ENCODE data around the gene FAM171A1. TPM values are rescaled to one million over a fixed set of nuclear protein-coding genes. Genes with fewer than 3 reads are reported as not detected.

FAM171A1 gene
- total and polyA plus RNA-seq, 2 of the 13 experiments (the other 11 are each of a cell fraction or from before 2014, with no cell fraction given): 21.5 to 34.7 TPM

GRCh38 chr10:15216700-15217099 lies 154.4 kb downstream of the FAM171A1 start (continued):
- TF ChIP-seq, protein P1, sequence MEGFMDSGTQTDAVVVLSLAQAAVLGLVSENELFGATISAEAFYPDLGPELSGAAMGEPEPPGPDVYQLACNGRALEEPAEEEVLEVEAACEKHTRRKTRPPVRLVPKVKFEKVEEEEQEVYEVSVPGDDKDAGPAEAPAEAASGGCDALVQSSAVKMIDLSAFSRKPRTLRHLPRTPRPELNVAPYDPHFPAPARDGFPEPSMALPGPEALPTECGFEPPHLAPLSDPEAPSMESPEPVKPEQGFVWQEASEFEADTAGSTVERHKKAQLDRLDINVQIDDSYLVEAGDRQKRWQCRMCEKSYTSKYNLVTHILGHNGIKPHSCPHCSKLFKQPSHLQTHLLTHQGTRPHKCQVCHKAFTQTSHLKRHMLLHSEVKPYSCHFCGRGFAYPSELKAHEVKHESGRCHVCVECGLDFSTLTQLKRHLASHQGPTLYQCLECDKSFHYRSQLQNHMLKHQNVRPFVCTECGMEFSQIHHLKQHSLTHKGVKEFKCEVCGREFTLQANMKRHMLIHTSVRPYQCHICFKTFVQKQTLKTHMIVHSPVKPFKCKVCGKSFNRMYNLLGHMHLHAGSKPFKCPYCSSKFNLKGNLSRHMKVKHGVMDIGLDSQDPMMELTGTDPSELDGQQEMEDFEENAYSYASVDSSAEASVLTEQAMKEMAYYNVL (CRISPR knock-in tag; IDR thresholded peaks at IDR 0.05; ENCODE audit: borderline replicate concordance): no peak

GRCh38 chr10:15214237-15214636 lies 156.9 kb downstream of the FAM171A1 start:
- in situ Hi-C loops (cut with HindIII; ENCODE audit: extremely low pct_ligation_motif_present, low pct_unique_long_range_greater_than_20kb): no loop called here

More at GRCh38 chr10:15214237-15214636, 156.9 kb downstream of the FAM171A1 start:
- intact Hi-C loops (cut with micrococcal nuclease; ENCODE audit: unreplicated experiment): no loop called here
- FAIRE-seq: no peak
- WGBS (ENCODE audit: low lambda C conversion rate): 95% methylated on average over 17 of the region's 17 CpGs
- no peak overlapping the region for H3K27ac ChIP-seq (ENCODE audit: extremely low read length, insufficient read depth, low read length)
- no peak overlapping the region for H3K4me2 ChIP-seq (ENCODE audit: low read depth, low read length)
- peaks cover 19 to 45% of the 10 kb centered on the region in 2 experiments; a peak in 4 of 5 replicates for H3K36me3 ChIP-seq (replicated peaks in 1 of 2; ENCODE audit: control insufficient read depth in 1 of 2, insufficient read depth in 2 of 2, low read length in 2 of 2)
- no TSS peak for BruUV-seq (replicated peaks)
- no peaks in the 10 kb centered on the region for H3K27me3 ChIP-seq (ENCODE audit: control insufficient read depth in 1 of 2, insufficient read depth in 2 of 2, low read length in 2 of 2)
- DNase-seq (ENCODE audit: low spot score): no peak
- H3K79me2 ChIP-seq (ENCODE audit: insufficient read depth, low read length): no peaks in the 10 kb centered on the region
- no peaks in the 10 kb centered on the region for H3K9me3 ChIP-seq (ENCODE audit: low read length)
- ATAC-seq: no peak
- no peak overlapping the region for H2AFZ ChIP-seq (ENCODE audit: low read length)
- H4K20me1 ChIP-seq (ENCODE audit: insufficient read depth, low read length): no peaks in the 10 kb centered on the region
- H3K9ac ChIP-seq (ENCODE audit: insufficient read depth, low read depth, low read length): no peak overlapping the region
- no peaks in the 10 kb centered on the region for H3K4me1 ChIP-seq (ENCODE audit: insufficient read depth, low read length)
- TF ChIP-seq SP2 (CRISPR knock-in tag; IDR thresholded peaks at IDR 0.05) (no peak), ZNF17 (CRISPR knock-in tag; IDR thresholded peaks at IDR 0.05) (no peak), NR3C1 (CRISPR knock-in tag; IDR thresholded peaks at IDR 0.05) (no peak), DZIP1 (CRISPR knock-in tag; IDR thresholded peaks at IDR 0.05) (no peak), ZBTB1 (CRISPR knock-in tag; IDR thresholded peaks at IDR 0.05; ENCODE audit: borderline replicate concordance) (no peak)
- TF ChIP-seq, protein P2, sequence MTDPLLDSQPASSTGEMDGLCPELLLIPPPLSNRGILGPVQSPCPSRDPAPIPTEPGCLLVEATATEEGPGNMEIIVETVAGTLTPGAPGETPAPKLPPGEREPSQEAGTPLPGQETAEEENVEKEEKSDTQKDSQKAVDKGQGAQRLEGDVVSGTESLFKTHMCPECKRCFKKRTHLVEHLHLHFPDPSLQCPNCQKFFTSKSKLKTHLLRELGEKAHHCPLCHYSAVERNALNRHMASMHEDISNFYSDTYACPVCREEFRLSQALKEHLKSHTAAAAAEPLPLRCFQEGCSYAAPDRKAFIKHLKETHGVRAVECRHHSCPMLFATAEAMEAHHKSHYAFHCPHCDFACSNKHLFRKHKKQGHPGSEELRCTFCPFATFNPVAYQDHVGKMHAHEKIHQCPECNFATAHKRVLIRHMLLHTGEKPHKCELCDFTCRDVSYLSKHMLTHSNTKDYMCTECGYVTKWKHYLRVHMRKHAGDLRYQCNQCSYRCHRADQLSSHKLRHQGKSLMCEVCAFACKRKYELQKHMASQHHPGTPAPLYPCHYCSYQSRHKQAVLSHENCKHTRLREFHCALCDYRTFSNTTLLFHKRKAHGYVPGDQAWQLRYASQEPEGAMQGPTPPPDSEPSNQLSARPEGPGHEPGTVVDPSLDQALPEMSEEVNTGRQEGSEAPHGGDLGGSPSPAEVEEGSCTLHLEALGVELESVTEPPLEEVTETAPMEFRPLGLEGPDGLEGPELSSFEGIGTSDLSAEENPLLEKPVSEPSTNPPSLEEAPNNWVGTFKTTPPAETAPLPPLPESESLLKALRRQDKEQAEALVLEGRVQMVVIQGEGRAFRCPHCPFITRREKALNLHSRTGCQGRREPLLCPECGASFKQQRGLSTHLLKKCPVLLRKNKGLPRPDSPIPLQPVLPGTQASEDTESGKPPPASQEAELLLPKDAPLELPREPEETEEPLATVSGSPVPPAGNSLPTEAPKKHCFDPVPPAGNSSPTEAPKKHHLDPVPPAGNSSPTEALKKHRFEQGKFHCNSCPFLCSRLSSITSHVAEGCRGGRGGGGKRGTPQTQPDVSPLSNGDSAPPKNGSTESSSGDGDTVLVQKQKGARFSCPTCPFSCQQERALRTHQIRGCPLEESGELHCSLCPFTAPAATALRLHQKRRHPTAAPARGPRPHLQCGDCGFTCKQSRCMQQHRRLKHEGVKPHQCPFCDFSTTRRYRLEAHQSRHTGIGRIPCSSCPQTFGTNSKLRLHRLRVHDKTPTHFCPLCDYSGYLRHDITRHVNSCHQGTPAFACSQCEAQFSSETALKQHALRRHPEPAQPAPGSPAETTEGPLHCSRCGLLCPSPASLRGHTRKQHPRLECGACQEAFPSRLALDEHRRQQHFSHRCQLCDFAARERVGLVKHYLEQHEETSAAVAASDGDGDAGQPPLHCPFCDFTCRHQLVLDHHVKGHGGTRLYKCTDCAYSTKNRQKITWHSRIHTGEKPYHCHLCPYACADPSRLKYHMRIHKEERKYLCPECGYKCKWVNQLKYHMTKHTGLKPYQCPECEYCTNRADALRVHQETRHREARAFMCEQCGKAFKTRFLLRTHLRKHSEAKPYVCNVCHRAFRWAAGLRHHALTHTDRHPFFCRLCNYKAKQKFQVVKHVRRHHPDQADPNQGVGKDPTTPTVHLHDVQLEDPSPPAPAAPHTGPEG (CRISPR knock-in tag; IDR thresholded peaks at IDR 0.05): no peak
- TF ChIP-seq, protein P3, sequence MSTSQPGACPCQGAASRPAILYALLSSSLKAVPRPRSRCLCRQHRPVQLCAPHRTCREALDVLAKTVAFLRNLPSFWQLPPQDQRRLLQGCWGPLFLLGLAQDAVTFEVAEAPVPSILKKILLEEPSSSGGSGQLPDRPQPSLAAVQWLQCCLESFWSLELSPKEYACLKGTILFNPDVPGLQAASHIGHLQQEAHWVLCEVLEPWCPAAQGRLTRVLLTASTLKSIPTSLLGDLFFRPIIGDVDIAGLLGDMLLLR (CRISPR knock-in tag; IDR thresholded peaks at IDR 0.05): no peak
- H3K4me3 ChIP-seq (replicated peaks in 1 of 3; ENCODE audit: insufficient read depth in 1 of 3, low read depth in 2 of 3, low read length in 3 of 3): no peak overlapping the region
- ChIA-PET POLR2A (no interaction called here), CTCF (ENCODE audit: low intra/inter-chr PET ratio, low total read pairs) (no interaction called here)
